ENCODE results near the gene IP6K3.

Gene IP6K3

GRCh38 chr6:33686225-33686924 is 60.3 kb downstream of the IP6K3 start:
- no peak for DNase-seq (ENCODE audit: low read depth)
- H3K4me3 ChIP-seq (replicated peaks; ENCODE audit: low read depth, low read length) = no peak overlapping the region
- TF ChIP-seq, protein P1, sequence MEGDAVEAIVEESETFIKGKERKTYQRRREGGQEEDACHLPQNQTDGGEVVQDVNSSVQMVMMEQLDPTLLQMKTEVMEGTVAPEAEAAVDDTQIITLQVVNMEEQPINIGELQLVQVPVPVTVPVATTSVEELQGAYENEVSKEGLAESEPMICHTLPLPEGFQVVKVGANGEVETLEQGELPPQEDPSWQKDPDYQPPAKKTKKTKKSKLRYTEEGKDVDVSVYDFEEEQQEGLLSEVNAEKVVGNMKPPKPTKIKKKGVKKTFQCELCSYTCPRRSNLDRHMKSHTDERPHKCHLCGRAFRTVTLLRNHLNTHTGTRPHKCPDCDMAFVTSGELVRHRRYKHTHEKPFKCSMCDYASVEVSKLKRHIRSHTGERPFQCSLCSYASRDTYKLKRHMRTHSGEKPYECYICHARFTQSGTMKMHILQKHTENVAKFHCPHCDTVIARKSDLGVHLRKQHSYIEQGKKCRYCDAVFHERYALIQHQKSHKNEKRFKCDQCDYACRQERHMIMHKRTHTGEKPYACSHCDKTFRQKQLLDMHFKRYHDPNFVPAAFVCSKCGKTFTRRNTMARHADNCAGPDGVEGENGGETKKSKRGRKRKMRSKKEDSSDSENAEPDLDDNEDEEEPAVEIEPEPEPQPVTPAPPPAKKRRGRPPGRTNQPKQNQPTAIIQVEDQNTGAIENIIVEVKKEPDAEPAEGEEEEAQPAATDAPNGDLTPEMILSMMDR (IDR thresholded peaks at IDR 0.05; ENCODE audit: low read length, missing control alignments) = no peak

DNA sequence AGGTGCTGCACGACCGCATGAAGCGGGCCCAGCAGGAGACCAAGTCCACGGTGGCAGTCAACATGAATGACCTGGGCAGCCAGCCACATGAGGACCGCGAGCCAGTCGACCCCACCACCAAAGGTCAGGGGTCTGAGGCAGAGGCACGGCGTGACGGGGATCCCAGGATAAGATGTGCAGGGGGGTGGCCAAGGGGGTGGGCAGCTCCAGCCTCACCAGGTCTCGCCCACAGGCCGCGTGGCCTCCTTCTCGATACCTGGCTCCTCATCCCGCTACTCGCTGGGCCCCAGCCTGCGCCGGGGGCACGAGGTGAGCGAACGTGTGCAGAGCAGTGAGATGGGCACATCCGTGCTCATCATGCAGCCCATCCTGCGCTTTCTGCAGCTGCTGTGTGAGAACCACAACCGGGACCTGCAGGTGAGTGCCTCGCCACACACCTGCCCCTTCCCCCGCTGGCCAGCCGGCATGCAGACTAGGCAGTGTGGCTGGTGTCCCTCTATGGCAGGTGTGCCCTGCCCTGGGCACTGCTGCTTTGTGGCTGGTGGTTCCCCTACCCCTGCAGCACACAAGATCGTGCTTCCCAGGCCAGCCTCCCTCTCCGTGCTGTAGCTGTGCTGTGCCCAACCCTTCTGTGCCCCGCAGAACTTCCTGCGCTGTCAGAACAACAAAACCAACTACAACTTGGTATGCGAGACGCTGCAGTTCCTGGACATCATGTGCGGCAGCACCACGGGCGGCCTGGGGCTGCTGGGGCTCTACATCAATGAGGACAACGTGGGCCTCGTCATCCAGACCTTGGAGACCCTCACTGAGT is 61.1 kb downstream of the IP6K3 start:
- TF ChIP-seq, protein P1 (IDR thresholded peaks at IDR 0.05; ENCODE audit: low read length, missing control alignments) = no peak
- no peak overlapping the region for H3K4me3 ChIP-seq (replicated peaks; ENCODE audit: low read depth, low read length)
- DNase-seq (ENCODE audit: low read depth) = no peak

DNA sequence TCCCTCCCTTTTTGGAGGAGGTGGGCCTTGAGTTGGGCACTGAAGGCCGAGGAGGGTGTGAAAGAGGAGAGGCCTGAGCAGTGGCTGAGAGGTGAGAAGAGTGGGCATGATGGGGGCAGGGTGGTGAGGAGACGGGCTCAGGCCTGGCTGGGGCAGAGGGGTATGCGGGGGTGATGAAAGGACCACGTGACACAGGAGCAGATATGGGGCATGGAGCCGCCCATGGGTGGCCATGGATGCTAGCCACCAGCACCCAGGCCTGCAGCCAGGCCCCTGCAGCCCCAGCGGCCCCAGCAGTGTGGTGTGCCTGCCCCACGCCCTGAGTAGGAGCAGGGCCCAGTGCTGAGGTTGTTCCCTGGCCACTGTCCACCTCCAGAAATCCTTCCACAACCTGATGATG is 61.7 kb downstream of the IP6K3 start:
- no peak overlapping the region for H3K4me3 ChIP-seq (replicated peaks; ENCODE audit: low read depth, low read length)
- no peak for DNase-seq (ENCODE audit: low read depth)
- TF ChIP-seq, protein P1 (IDR thresholded peaks at IDR 0.05; ENCODE audit: low read length, missing control alignments) = no peak

GRCh38 chr6:33684428-33684896 is 62.2 kb downstream of the IP6K3 start:
- DNase-seq (ENCODE audit: low read depth) = no peak
- no peak overlapping the region for H3K4me3 ChIP-seq (replicated peaks; ENCODE audit: low read depth, low read length)
- TF ChIP-seq, protein P1 (IDR thresholded peaks at IDR 0.05; ENCODE audit: low read length, missing control alignments) = no peak

DNA sequence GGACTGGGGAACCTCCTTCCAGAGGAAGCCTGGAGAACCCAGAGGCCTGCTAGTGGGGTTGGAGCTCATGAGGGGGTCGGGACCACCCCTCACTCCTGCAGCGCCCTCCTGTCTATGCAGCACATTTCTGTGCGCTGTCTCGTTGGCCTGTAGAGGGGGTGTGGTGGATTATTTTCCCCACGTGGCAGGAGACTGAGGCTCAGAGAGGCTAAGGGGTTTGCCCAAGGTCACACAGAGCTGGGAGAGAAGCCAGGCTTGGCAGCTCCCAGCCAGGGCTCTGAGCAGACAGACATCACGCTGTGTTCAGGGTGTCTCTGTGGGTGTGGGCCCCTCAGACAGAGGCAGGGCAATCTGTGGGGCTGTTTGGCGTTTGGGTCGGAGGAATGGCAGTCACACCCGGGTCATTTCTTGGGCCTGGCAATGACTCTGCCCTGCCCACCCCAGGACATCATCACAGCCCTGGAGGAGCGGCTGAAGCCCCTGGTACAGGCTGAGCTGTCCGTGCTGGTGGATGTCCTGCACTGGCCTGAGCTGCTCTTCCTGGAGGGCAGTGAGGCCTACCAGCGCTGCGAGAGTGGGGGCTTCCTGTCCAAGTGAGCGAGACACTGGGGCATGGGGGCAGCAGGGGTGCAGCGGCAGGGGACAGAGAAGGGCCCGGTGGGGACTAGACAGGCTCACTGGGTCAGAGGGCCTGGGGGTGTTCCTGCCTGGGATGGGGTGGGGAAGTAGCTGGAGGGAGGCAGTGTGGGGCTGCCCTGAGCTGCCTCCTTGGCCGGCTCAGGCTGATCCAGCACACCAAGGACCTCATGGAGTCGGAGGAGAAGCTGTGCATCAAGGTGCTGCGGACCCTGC is 62.9 kb downstream of the IP6K3 start:
- H3K4me3 ChIP-seq (replicated peaks; ENCODE audit: low read depth, low read length) = no peak overlapping the region
- TF ChIP-seq, protein P1 (IDR thresholded peaks at IDR 0.05; ENCODE audit: low read length, missing control alignments) = no peak
- DNase-seq (ENCODE audit: low read depth) = no peak

GRCh38 chr6:33683051-33683571 is 63.6 kb downstream of the IP6K3 start:
- H3K4me3 ChIP-seq (replicated peaks; ENCODE audit: low read depth, low read length) = no peak overlapping the region
- DNase-seq (ENCODE audit: low read depth) = no peak
- TF ChIP-seq, protein P1 (IDR thresholded peaks at IDR 0.05; ENCODE audit: low read length, missing control alignments) = no peak

All from fibroblast of pulmonary artery (primary cell).